Measurements from ENCODE around the gene HACD1. TPM values are rescaled to one million over a fixed set of nuclear protein-coding genes. Genes with fewer than 3 reads are reported as not detected.

Gene HACD1
- total and polyA plus RNA-seq, 2 donors from 2014 or later: 11.4 to 11.6 TPM

GRCh38 chr10:17576768-17577167 is 40.4 kb downstream of the HACD1 start:
- Histone ChIP-seq H3K9ac (ENCODE audit: low read length in 3 of 3) (no peak overlapping the region), H3K9me3 (ENCODE audit: control insufficient read depth in 2 of 3, insufficient read depth in 1 of 3, low read length in 3 of 3) (peaks cover 0 to 5% (median 0%) of the 10 kb centered on the region in 3 donors), H3K4me3 (ENCODE audit: low read length in 3 of 3) (no peak overlapping the region), H3K36me3 (ENCODE audit: control insufficient read depth in 2 of 3, insufficient read depth in 3 of 3, low read length in 3 of 3) (no peaks in the 10 kb centered on the region), H3K4me1 (ENCODE audit: control insufficient read depth in 2 of 3, insufficient read depth in 2 of 3, low read depth in 1 of 3, low read length in 3 of 3) (no peaks in the 10 kb centered on the region), H3K27me3 (ENCODE audit: control insufficient read depth, insufficient read depth, low read length) (no peaks in the 10 kb centered on the region), H3K27ac (ENCODE audit: low read depth in 2 of 2, low read length in 2 of 2) (no peak overlapping the region)
- intact Hi-C loops (cut with DNase I): no loop called here
- FAIRE-seq (no peak), DNase-seq (no peak)
- no peak for TF ChIP-seq CTCF (IDR thresholded peaks at IDR 0.05; ENCODE audit: borderline replicate concordance, extremely low read depth, insufficient read depth)

- DNase-seq (no peak), FAIRE-seq (no peak)
- Histone ChIP-seq H3K27me3 (ENCODE audit: control insufficient read depth, insufficient read depth, low read length) (no peaks in the 10 kb centered on the region), H3K4me1 (ENCODE audit: control insufficient read depth in 2 of 3, insufficient read depth in 2 of 3, low read depth in 1 of 3, low read length in 3 of 3) (peaks cover 0 to 3% (median 0%) of the 10 kb centered on the region in 3 donors), H3K27ac (ENCODE audit: low read depth in 2 of 2, low read length in 2 of 2) (no peak overlapping the region), H3K36me3 (ENCODE audit: control insufficient read depth in 2 of 3, insufficient read depth in 3 of 3, low read length in 3 of 3) (no peaks in the 10 kb centered on the region), H3K4me3 (ENCODE audit: low read length in 3 of 3) (no peak overlapping the region), H3K9me3 (ENCODE audit: control insufficient read depth in 2 of 3, insufficient read depth in 1 of 3, low read length in 3 of 3) (no peaks in the 10 kb centered on the region), H3K9ac (ENCODE audit: low read length in 3 of 3) (no peak overlapping the region)
- no peak for TF ChIP-seq CTCF (IDR thresholded peaks at IDR 0.05; ENCODE audit: borderline replicate concordance, extremely low read depth, insufficient read depth)
- intact Hi-C loops (cut with DNase I): no loop called here
Observed at GRCh38 chr10:17564911-17565310, 52.3 kb downstream of the HACD1 start.

GRCh38 chr10:17563452-17563851 is 53.7 kb downstream of the HACD1 start:
- FAIRE-seq (no peak), DNase-seq (no peak)
- no peaks in the 10 kb centered on the region for H3K9me3 ChIP-seq (ENCODE audit: control insufficient read depth in 2 of 3, insufficient read depth in 1 of 3, low read length in 3 of 3)
- H3K27ac ChIP-seq (ENCODE audit: low read depth in 2 of 2, low read length in 2 of 2): no peak overlapping the region
- no peak for TF ChIP-seq CTCF (IDR thresholded peaks at IDR 0.05; ENCODE audit: borderline replicate concordance, extremely low read depth, insufficient read depth)
- no peaks in the 10 kb centered on the region for H3K36me3 ChIP-seq (ENCODE audit: control insufficient read depth in 2 of 3, insufficient read depth in 3 of 3, low read length in 3 of 3)
- peaks cover 0 to 3% (median 0%) of the 10 kb centered on the region in 3 donors for H3K4me1 ChIP-seq (ENCODE audit: control insufficient read depth in 2 of 3, insufficient read depth in 2 of 3, low read depth in 1 of 3, low read length in 3 of 3)
- no peaks in the 10 kb centered on the region for H3K27me3 ChIP-seq (ENCODE audit: control insufficient read depth, insufficient read depth, low read length)
- no peak overlapping the region for H3K4me3 ChIP-seq (ENCODE audit: low read length in 3 of 3)
- no peak overlapping the region for H3K9ac ChIP-seq (ENCODE audit: low read length in 3 of 3)
- intact Hi-C loops (cut with DNase I): no loop called here

- Histone ChIP-seq H3K9ac (ENCODE audit: low read length in 3 of 3) (no peak overlapping the region), H3K27me3 (ENCODE audit: control insufficient read depth, insufficient read depth, low read length) (no peaks in the 10 kb centered on the region), H3K4me1 (ENCODE audit: control insufficient read depth in 2 of 3, insufficient read depth in 2 of 3, low read depth in 1 of 3, low read length in 3 of 3) (peaks cover 0 to 3% (median 0%) of the 10 kb centered on the region in 3 donors), H3K4me3 (ENCODE audit: low read length in 3 of 3) (no peak overlapping the region), H3K36me3 (ENCODE audit: control insufficient read depth in 2 of 3, insufficient read depth in 3 of 3, low read length in 3 of 3) (no peaks in the 10 kb centered on the region), H3K27ac (ENCODE audit: low read depth in 2 of 2, low read length in 2 of 2) (no peak overlapping the region), H3K9me3 (ENCODE audit: control insufficient read depth in 2 of 3, insufficient read depth in 1 of 3, low read length in 3 of 3) (no peaks in the 10 kb centered on the region)
- DNase-seq: peak in 3 of 5 donors; percentile 17 to 80 (median 66)
- no peak for FAIRE-seq
- no peak for TF ChIP-seq CTCF (IDR thresholded peaks at IDR 0.05; ENCODE audit: borderline replicate concordance, extremely low read depth, insufficient read depth)
- intact Hi-C loops (cut with DNase I): no loop called here
Observed at GRCh38 chr10:17562614-17563013, 54.6 kb downstream of the HACD1 start.
